GM18526 (cell line): ENCODE measurements around the gene TIMM50.

Experiments
- POLR2A ChIP-seq: IDR thresholded peaks from 3 replicates; pipeline ENCODE4 v1.6.1; 2011; ENCODE audit not compliant: insufficient read length; ENCODE audit errors: extremely low read depth

The TIMM50 gene

GRCh38 chr19:39449116-39449797 is 31.4 kb upstream of the TIMM50 start:
- TF ChIP-seq POLR2A, result no peak

- TF ChIP-seq POLR2A, result no peak
These were observed 17.2 kb upstream of the TIMM50 start for GRCh38 chr19:39463403-39463802.

GRCh38 chr19:39465956-39466747 is 14.5 kb upstream of the TIMM50 start:
- no peak for TF ChIP-seq POLR2A

GRCh38 chr19:39467941-39468340 is 12.7 kb upstream of the TIMM50 start:
- no peak for TF ChIP-seq POLR2A

GRCh38 chr19:39469036-39469435 is 11.6 kb upstream of the TIMM50 start:
- TF ChIP-seq POLR2A, result no peak

GRCh38 chr19:39469567-39469966 is 11.1 kb upstream of the TIMM50 start:
- TF ChIP-seq POLR2A, result no peak

GRCh38 chr19:39470724-39471339 is 9.8 kb upstream of the TIMM50 start:
- no peak for TF ChIP-seq POLR2A

- no peak for TF ChIP-seq POLR2A
These were observed 8.7 kb upstream of the TIMM50 start for GRCh38 chr19:39471756-39472536.

- no peak for TF ChIP-seq POLR2A
These were observed 7.7 kb upstream of the TIMM50 start for GRCh38 chr19:39472746-39473442.

GRCh38 chr19:39473443-39473960 is 7.1 kb upstream of the TIMM50 start:
- no peak for TF ChIP-seq POLR2A

- no peak for TF ChIP-seq POLR2A
These were observed 6.5 kb upstream of the TIMM50 start for GRCh38 chr19:39474139-39474620.

- TF ChIP-seq POLR2A, result no peak
These were observed 4.9 kb upstream of the TIMM50 start for GRCh38 chr19:39475748-39476147.

GRCh38 chr19:39479916-39480315 is 722 bp upstream of the TIMM50 start:
- no peak for TF ChIP-seq POLR2A

- TF ChIP-seq POLR2A, result no peak
These were observed 549 bp downstream of the TIMM50 start for GRCh38 chr19:39481229-39481545.

GRCh38 chr19:39481676-39482075 is 1.0 kb downstream of the TIMM50 start:
- no peak for TF ChIP-seq POLR2A

GRCh38 chr19:39483141-39483540 is 2.5 kb downstream of the TIMM50 start:
- TF ChIP-seq POLR2A, result no peak
